GM21576 (cell line): ENCODE measurements around the gene PARD6A.
"Not testable (repeated sequence)": the region's sequence is repeated elsewhere in the genome, so short reads cannot be mapped to it uniquely, and the experiment has no call there.

Source experiments
- ATAC-seq: cut with Tn5 transposase; IDR thresholded peaks from one replicate; pipeline ENCODE4 v1.9.1; 2021; ENCODE audit warnings: mild to moderate bottlenecking, moderate library complexity; ENCODE audit not compliant: unreplicated experiment

PARD6A gene

GRCh38 chr16:67685388-67686112 is 24.8 kb downstream of the PARD6A start:
- ATAC-seq = no peak

DNA sequence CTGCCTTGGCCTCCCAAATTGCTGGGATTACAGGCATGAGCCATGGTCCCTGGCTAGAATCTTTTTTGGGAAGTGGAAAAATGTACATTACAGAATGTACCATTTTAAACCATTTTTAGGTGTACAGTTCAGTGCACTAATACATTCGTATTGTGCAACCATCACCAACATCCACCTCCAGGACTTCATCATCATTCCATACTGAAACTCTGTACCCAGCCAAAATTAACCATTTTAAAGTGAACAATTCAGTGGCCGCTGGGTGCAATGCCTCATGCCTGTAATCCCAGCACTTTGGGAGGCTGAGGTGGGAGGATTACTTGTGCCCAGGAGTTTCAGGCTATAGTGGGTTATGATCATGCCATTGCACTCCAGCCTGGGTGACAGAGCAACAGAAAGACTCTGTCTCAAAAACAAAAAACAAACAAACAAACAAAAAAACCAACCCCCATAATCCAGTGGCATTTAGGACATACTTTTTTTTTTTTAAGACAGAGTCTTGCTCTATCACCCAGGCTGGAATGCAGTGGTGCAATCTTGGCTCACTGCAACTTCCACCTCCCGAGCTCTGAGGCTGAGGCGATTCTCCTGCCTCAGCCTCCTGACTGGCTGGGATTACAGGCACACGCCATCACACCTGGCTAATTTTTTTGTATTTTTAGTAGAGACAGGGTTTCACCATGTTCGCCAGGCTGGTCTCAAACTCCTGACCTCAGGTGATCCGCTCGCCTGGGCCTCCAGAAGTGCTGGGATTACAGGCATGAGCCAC is 32.9 kb downstream of the PARD6A start:
- ATAC-seq = not testable (repeated sequence)

DNA sequence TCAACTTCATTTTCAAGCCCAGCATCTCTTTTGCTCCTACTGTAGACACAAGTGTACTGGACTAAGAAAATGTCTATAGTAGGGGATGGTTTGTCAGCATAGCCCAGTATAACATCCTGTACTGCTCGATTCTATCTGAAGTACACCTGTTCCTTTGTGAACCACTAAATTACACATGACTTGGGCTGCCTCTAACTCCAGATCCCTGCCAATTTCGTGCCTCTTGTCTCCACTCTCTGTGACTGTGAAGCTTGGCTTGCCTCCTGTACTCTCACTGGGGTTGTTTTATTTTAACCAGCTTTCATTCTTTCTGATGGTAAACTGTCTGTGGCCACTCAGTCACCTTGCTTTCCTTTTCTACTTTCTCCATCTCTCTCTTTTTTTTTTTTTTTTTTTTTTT is 33.9 kb downstream of the PARD6A start:
- no peak for ATAC-seq

DNA sequence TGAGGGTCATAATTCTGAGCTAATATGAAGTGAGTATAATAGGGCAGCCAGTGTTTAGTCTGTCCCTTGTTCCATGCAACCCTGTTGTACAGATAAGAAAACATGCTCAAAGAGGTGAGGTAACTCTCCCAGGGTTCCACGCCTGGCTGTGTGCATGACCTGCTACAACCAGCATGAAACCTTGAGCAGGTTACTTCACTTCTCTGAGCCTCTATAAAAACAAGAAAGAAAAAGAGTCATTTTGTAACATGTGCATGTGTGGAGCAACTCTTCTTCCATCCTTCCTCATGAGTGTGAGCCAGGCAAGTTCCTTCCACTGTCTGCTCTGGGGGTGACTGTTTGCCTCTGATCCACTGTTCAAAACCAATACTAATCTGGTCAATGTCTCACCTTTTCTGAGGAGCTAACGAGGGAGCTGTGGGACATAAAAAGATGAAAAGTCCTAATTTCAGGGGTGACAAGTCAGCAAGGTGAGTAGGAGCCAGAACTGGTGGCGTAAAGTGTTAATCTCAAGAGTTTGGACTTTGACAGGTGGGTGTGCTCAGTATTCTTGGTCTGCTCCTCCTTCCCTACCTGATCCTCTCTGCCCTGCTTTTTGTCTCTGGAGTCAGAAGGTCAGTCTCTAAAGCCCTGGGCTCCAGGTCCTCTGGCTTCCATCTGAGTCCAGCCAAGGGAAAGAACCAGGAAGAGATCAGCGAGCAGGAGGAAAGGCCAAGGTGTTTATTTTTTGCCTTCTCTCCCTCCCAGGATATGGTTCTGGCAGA is 36.8 kb downstream of the PARD6A start:
- no peak for ATAC-seq

DNA sequence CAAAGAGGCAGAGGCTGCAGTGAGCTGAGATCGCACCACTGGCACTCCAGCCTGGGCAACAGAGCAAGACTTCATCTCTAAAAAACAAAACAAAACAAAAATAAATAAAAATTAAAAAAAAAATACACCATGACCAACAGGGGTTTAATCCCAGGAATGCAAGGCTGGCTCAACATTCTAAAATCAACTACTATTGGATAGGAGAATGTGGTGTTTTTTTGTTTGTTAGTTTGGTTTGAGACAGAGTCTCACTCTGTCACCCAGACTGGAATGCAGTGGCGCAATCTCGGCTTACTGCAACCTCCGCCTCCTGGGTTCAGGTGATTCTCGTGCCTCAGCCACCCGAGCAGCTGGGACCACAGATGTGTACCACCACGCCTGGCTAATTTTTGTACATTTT is 38.5 kb downstream of the PARD6A start:
- ATAC-seq = no peak

GRCh38 chr16:67701420-67701819 is 40.7 kb downstream of the PARD6A start:
- no peak for ATAC-seq

DNA sequence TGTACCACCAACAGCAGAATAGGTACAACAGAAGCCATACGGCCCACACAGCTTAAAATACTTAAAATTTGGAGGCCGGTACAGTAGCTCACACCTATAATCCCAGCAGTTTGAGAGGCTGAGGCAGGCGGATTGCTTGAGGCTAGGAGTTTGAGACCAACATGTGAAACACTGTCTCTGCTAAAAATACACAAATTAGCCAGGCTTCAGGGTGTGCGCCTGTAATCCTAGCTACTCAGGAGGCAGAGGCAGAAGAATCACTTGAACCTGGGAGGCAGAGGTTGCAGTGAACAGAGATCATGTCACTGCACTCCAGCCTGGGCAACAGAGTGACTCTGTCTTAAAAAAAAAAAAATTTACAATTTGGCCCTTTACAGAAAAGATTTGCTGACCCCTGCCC is 41.4 kb downstream of the PARD6A start:
- ATAC-seq = no peak

- no peak for ATAC-seq
Observed at GRCh38 chr16:67703626-67704025, 42.9 kb downstream of the PARD6A start.

DNA sequence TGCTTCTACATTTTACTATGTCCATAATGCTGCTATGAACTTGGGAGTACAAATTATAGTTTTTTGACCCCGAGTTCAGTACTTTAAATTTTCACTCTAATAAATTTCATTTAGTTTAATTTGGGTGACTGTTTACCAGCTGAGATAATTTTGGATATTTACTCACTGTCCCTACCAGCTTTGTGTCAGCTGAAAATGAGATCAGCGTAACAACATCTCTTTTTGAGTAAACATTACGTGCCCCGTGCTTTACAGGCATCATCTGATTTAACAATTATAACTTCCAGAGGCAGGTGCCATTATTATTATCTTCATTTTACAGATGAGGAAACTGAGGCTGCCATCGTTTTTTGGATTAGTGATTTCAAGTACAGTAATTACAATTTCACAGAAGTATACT is 43.4 kb downstream of the PARD6A start:
- ATAC-seq = no peak

GRCh38 chr16:67707210-67707609 is 46.5 kb downstream of the PARD6A start:
- no peak for ATAC-seq

DNA sequence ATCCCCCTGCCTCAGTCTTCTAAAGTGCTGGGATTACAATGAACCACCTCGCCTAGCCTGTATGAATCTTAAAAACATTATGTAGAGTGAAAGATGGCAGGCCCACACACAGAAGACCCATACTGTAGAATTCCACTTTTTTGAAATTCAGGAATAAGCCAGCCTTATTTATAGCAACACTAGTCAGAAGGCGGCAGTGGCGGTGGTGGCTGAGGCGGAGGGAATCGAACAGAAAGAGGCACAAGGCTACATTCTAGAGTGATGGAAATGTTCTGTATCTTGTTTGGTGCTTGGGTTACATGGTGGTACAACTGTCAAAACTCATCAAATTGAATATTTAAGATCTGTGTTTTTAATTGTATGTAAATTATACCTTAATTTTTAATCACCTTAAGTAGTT is 47.0 kb downstream of the PARD6A start:
- no peak for ATAC-seq

- ATAC-seq = no peak
Observed at GRCh38 chr16:67708368-67708771, 47.6 kb downstream of the PARD6A start.

DNA sequence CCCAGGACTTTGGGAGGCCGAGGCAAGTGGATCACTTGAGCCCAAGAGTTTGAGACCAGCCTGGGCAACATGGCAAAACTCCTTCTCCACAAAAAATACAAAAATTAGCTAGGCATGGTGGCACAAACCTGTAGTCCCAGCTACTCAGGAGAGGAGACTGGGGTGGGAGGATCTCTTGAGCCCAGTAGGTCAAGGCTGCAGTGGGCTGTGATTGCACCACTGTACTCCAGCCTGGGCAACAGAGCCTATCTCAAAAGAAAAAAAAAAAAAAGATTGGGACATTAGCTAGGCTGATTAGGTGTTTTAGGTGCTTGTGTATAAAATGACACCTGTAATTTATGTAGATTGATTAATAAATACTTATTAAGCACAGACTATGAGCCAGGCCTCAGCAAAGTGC is 48.3 kb downstream of the PARD6A start:
- no peak for ATAC-seq

- ATAC-seq = no peak
Observed at GRCh38 chr16:67710607-67711006, 49.8 kb downstream of the PARD6A start.
